HG03196 (cell line): Measurements from ENCODE around the gene SHISA8.

ENCODE experiments used
- ATAC-seq: cut with Tn5 transposase; IDR thresholded peaks from one replicate; pipeline ENCODE4 v1.9.1; 2021; ENCODE audit not compliant: unreplicated experiment

The SHISA8 gene

GRCh38 chr22:41934284-41935014 is 19.6 kb upstream of the SHISA8 start:
- no peak for ATAC-seq

DNA sequence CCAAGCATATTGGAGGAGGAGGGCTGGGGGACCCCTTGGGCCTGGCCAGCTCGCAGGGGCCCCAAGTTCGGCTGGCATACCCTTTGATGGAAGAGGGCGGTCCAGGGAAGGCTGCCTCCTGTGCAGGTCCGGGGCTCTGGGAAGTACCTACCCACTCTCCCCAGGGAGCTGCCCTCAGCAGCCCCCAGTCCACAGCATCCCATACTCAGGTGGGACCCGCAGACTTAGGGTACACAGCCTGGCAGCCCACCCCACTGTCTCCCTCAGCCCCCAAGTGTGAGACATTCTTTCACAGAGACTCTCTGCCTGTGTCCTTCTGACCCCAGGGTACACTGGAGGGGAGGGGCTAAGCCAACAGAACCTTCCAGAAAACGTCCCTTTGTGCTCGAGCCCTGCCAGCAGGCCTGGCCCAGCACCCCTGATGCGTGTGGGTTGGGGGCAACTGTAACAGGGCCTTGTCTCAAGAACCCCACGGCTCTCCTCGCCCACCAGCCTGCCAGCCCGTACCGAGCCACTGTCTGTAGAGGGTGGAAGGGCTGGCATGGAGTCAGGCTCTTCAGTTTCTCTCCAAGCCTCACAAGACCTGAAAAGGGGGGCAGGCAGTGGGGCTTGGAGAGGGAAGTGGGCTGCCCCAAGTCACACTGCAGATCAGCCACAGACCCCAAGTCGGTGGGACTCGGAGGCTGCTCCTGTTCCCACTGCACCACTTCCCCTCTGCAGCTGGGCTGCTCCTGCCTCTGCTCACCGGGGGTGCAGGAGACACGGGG is 18.7 kb upstream of the SHISA8 start:
- no peak for ATAC-seq

GRCh38 chr22:41932353-41932752 is 17.5 kb upstream of the SHISA8 start:
- ATAC-seq: no peak

GRCh38 chr22:41931701-41932269 is 16.9 kb upstream of the SHISA8 start:
- no peak for ATAC-seq

DNA sequence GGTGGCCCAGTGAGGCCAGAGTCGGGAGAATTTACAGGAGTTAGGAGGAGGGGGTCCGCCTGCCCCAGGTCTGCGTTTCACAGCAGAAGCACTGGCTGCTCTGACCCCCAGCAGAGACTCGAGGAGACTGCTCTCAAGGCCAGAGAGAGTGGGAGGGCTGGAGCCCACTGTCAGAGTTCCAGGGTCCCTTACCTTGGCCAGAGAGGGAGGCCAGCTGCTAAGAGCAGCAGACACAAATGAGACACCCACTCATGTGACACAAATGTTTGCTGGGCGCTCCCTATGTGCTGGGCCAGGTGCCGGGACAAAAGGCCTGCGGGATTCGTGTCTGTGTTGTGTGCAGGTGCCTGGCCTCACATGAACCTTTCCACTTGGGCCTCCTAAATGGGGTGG is 14.5 kb upstream of the SHISA8 start:
- ATAC-seq: no peak

GRCh38 chr22:41928593-41929417 is 13.9 kb upstream of the SHISA8 start:
- ATAC-seq: no peak

DNA sequence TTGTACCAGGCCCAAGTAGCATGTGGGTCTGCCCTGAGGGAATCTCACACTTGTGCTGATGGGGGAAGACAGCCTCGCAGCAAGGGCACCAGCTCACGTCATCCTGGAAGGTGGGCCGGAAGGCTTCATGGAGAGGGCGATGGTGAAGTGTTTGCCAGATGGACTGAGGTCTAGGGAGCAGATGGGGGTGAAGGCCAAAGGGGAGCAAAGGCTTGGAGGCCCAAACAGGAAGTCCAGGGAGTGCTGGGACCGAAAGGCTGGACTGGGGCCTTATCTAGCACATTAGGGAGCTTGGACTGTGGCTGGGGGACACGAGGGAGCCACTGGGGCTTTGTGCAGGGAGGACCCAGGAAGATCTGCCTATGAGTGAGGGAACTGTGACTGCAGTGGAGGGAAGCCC is 12.9 kb upstream of the SHISA8 start:
- no peak for ATAC-seq

DNA sequence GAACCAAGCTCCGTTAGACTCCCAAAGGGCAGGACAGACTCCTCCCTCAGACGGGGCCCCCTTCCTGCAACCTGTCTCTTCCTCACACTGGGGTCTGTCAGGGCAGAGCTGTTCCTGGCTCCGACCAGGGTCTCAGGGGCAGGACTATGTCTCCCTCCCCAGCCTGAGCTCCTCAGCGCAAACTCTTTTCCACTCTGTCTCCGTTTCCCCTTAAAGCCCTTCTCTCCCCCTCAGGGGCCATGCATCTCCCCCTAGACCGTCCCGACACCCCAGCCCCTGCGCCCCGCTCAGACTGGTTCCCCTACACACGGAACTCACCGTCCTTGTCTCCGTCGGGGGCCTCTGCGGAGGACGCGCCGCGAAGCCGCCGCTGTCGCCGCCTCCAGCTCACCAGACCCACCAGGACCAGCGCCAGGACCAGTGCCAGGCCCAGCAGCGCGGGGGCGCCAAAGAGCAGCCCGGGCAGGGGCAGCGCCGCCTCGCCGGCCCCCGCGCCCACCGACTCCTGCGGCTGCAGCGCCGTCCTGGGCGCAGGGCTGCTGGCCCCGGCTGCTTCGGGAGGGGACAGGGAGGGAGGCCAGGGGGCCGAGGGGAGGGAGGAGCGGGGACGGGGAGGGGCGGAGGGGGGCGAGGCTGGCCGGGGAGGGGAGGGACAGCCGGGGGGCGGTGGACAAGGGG is 11.0 kb upstream of the SHISA8 start:
- peak; percentile 37 for ATAC-seq

- ATAC-seq: no peak
Measured at GRCh38 chr22:41923595-41924276, 8.9 kb upstream of the SHISA8 start.

- no peak for ATAC-seq
Measured at GRCh38 chr22:41922940-41923594, 8.2 kb upstream of the SHISA8 start.

DNA sequence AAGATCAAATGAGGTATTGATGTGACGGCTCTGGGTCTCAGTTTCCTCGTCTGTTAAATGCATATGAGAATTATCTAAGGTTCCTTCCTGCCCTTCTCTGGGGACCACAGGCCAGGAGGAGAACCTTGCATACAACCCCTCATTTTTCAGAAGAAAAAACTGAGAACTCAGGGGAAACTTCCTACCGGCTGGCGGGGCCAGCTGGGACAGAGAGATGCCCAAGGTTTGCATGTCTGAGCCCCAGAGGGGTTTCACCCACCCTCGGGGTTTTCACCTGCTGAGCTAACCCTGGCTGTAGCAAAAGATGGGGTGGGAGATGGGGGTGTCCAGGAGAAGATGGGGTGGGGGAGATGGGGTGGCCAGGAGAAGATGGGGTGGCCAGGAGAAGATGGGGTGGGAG is 7.5 kb upstream of the SHISA8 start:
- no peak for ATAC-seq

DNA sequence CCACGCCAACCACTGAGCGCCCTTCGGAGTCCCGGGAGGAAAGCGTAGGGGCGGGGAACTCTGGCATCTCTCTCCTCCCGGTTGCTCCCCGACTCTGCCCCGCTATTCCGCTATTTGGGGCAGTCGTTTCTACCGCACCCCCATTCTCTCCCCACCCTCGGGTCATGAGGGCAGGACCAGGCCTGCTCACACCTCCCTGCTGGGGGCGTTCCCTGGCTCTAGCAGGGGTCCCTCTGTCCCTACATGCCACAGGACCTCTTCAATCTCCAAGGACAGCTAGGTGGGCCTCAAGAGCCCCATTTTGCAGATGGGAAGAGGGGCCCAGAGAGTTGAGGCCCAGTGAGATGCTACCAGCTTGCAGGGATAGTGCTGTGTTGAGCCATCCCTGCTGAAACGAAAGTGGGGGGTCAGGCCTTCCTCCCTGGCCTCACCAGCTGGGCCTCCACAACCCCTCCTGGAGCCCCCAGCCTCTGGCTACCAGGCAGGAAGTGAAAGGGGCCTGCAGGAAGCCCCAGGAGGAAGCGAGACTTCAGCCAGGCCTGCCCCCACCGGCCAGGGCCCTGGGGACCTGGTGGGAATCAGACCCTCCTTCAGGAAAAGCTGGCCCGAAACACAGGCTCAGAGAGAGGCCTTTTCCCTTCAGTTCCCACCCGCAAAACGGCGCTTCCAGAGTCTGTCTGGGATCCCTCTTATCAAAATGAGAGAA is 5.5 kb upstream of the SHISA8 start:
- ATAC-seq: peak; percentile 25

DNA sequence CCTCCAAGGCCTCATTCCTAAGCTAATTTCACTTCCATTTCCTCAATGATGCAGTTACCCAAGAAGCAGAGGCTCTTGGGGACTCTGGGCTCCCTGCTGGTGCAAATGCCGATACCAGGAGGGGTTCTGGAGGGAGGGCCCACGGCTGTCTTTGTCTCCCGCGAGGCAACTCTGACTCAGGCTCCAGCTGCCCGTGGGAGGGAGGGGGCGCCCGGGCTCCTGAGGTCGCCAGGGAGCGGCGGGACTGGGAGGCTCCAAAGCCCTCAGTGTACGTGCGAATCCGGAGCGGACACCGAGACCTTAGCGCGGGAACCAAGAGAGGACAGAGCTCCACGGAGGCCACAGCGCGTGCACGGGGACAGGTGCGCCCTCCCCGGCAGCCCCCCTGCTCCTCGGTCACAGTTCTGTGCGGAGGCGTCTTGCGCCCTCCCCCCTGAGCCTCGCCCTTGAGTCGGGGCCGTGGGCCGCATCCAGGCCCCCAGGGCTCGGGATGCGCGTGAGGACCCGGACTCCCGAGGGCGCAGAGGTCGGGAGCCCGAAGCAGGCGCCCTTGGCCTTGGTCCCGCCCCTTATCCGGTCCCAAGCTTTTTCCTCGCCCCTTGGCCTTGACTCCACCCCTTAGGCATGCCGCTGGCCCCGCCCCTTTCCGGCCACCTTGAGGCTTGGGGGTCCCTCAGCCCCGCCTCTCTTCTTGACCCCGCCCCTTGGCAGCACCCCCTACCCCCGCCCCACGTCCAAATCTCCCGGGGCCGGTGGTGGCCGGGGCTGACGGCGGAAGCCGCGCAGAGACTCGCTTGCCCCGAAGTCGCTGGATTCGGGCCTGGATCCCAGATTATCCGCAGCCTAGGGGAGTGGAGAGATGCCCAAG is 4.7 kb upstream of the SHISA8 start:
- peak; percentile 50 for ATAC-seq

GRCh38 chr22:41917903-41918791 is 3.3 kb upstream of the SHISA8 start:
- no peak for ATAC-seq

- ATAC-seq: no peak
Measured at GRCh38 chr22:41917375-41917902, 2.6 kb upstream of the SHISA8 start.

GRCh38 chr22:41916745-41917358 is 2.0 kb upstream of the SHISA8 start:
- ATAC-seq: no peak
